GM18520 (cell line): ENCODE results near the gene PRDM15.

Experiments used
- ATAC-seq: cut with Tn5 transposase; IDR thresholded peaks from one replicate; pipeline ENCODE4 v1.9.1; 2021; ENCODE audit not compliant: unreplicated experiment

Gene PRDM15

DNA sequence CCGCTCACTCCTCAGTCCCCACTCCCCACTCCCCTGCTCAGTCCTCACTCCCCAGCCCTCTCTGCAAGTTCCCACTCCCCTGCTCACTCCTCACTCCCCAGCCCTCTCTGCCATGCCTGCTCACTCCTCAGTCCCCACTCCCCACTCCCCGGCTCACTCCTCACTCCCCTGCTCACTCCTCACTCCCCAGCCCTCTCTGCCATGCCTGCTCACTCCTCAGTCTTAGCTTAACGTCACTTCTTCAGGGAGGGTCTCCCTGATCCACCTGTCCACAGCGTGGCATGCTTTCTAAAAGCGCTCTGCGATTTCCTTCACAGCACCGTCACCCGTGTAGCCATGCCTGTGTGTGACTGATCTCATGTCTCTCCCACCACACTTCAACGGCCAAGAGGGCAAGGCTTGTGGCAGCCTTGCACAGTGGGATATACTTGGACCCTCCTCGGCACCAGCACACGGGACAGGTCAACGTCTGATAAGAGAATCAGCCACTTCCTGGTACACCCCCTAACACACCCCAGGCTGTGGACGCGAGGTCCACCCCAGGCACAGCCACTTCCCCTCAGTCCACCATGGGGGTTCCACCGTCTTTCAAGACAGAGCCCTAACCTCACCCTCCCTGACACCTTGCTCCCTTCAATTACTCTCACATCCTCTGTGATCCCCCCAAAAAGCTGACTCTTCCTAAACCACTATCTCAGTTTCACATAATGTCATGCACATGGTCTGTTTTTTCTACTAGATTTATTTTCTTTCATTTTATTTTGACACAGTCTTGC is 14.0 kb downstream of the PRDM15 start:
- ATAC-seq: peak; percentile 35

DNA sequence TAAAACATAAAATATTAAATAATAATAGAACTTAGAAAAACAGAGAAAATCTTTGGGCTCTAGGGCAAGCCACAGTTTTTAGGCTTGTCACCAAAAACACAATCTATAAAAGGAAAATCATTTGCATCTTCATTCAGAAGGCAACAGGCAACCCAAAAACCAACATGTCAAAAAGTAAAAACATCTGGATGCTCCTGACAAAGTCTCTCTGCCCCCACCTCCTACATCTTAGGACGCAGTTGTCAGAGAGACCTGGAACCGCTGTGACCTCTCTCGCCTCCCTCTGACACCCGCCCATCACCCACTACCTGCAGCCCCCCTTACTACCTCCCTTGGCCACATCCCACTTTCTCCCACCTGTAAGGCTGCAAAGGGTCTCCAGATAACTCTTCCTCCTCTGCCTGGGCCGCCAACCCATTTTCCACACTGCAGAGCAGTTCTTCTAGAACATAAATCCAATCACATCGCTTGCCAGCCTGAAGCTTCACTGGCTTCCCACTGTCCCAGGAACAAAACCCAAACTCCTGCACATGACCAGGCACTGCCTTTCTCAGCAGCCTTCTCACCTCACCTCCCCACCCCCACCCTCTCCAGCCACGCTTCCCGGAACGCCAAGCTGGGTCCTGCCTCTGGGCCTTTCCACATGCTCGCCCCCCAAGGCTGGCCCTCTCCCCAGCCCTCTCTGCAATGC is 14.7 kb downstream of the PRDM15 start:
- no peak for ATAC-seq

DNA sequence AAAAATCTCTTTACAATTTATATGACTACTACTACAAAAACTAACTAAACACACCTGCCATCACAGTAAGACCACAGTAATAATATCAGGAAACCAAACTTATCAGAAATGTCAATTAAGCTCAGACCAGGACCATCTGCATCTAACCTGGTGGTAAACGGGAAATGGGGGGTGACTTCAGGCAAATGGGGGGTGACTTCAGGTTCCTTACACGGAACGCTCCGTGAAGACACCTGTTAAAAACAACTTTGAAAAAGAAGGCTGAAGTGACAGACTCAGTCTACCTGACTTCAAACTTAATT is 15.8 kb downstream of the PRDM15 start:
- ATAC-seq: no peak

DNA sequence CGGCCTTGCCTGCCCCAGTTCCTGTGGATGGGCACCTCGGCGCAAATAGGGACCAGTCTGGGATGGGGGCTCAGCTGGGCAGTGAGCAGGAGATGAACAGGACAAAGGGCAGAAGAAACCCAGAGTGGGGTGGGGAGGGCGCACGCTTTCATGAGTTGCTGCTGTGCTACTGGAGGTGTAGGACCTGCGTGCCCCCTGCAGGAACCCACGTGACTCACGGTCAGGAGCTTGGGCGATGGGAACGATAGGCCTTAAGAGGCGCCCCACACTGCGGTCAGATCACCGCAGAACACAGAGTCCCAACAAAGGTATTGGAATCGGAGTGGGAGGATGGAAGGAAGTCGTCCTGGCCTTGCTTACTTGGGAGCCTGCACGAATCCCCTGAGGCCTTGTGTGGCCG is 17.2 kb downstream of the PRDM15 start:
- no peak for ATAC-seq

DNA sequence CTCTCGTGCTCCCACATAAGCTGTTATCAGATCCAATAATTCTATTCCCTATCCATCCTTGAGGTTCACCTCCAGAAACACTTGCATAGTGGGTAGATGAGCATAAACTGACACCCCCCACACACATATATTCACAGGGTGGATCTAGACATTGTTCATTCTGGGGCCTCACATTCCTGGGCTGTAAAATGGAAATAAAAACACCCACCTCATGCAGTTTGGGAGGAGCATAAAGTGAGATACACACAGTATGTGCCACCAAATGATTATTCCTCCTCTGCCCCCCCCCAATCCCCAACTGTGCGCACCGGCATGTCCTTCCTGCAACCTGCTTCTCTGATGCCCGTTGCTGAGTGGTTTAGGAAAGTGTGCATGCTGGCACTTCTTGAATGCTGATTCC is 17.9 kb downstream of the PRDM15 start:
- no peak for ATAC-seq

DNA sequence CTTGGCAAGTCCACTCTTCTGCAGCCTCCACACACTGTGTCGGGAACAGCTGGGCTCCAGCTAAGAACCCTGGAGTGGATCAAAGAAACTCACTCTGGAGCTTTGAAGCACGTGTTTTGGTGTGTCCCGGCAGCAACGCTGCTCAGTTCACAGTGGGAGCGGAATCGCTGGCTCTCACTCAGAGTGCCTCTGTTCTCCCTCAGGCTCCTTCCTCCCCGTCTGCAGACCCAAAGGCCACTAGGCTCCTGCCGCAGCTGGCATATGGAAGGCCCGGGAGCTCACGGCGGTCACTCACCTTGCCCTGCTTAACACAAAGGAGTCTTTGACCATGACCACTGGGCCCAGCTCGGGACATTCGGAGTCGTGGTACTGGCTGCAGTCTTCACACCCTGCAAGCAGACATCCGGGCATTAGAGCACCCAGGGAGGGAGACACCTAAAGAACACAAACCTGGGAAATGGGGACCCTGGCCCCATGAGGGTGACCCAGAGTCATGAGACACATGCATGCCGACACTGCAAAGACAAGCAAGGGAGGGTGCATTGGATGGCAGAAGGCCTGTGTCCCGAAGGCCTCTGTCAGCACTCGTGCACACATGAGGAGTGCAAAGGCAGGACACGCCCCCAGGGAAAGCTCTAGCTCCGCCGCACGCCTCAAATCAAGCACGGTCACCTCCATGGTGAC is 19.7 kb downstream of the PRDM15 start:
- ATAC-seq: no peak

DNA sequence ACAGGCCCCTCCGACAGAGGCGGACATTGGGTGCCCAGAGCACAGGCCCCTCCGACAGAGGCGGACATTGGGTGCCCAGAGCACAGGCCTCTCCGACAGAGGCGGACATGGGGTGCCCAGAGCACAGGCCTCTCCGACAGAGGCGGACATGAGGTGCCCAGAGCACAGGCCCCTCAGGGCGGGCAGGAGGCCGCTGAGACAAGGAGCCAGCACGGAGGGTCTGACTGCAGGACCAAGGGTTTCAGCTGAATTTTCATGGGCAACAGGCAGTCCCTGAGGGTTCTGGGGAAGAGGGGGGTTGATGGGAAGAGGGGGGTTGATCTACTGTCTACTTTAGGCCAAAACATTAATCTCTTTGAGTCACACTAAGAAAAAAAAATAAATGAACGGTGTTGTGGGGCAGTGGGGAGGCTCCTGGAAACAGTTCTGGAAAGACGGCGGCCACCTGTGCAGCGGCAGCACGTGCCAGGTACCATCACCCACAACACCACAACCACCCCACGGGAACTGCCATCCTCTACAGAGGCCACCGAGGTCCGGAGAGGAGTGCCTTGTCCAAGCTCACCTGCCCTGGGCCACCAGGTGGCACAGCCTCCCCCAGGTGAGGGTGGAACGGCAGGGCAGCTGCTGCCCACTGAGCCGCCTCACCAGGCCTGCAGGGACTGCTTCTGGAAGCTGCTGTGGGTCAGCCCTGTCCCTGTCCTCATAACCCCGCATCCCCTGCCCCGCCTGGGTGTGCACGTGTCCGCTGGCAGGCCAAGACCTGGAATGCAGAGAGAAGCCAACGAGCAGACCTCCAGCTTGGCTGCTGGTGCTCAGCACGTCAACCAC is 20.5 kb downstream of the PRDM15 start:
- ATAC-seq: no peak

DNA sequence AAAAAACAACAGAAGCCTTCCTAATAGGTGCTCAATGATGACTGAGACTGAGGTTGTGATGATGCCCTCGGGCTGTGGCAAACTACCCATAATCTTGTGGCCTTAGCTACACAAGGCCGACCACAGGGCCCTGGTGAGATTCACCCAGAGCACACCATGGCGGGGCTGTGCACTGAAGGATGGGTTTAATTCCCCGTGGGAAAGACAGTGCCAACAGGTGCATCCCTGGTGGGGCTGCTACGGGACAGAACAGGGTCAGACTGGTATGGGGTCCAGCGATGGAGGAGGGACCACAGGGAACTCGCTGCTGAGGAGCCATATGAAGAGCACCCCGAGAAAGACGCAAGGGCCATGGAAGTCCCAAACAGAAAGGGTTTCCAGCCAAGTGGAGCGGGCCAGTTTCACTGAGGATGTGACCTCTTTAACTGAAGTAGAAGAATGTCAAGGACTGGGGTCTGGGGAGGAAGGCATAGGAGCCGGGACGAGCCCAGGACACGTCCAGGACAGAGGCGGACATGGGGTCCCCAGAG is 21.3 kb downstream of the PRDM15 start:
- no peak for ATAC-seq

DNA sequence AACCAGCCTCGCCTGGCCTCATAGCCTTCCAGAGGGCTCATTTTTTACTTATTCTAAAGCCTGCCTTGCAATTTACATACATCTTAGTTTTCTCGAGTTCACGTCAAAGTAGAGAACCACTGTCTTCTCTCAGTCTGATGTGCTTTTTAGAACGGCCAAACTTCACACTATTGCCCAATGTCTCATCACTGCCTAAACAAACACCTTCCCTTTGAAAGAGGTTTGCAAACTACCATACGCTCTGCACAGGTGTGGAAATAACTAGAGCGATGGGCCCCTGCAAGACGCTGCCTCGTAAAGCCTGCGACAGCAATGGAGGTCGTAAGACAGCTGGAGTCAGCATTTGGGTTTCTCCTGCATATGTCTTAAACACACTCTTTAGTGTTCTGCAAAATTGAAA is 22.6 kb downstream of the PRDM15 start:
- no peak for ATAC-seq

DNA sequence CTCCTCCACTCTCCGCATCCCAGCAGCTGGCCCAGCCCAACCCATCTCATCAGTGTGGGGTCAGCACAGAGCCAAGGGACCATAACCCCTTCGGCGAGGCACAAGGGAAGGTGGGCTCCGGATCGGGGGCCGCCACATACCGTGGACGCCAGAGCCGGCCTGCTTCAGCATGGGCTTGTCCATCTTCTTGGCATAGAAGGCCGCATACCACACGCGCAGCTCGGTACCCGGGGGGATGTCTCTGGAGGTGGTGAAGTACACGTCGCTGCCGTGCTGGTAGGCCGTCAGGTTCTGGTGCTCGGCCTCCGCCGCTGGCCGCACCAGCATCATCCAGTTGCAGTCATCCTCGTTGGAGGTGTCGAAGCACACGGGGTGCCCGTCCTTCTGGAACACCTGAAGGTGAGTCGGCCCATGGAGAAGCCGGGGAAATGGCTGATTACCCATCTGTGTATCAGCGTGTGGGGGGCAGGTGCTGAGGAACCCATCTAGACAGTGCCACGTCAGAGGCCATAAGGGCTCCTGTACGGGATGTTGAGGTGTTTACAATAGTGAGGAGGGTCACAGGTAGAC is 24.6 kb downstream of the PRDM15 start:
- no peak for ATAC-seq

DNA sequence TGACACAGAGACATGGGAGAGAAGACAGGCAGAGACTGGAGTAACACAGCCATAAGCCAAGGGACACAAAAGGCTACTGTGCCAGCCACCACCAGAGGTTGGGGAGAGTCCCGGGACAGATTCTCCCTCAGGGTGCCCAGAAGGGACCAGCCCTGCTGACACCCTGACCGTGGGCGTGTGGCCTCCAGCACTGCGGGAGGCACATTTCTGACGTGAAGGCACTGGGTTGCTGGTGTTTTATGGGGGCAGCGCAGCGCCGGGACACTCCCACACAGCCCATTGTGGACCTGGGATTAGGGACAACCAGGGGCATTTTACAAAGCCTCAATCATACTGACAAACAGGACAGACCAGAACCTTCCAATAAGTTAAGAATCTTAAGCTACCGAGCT is 26.2 kb downstream of the PRDM15 start:
- no peak for ATAC-seq

DNA sequence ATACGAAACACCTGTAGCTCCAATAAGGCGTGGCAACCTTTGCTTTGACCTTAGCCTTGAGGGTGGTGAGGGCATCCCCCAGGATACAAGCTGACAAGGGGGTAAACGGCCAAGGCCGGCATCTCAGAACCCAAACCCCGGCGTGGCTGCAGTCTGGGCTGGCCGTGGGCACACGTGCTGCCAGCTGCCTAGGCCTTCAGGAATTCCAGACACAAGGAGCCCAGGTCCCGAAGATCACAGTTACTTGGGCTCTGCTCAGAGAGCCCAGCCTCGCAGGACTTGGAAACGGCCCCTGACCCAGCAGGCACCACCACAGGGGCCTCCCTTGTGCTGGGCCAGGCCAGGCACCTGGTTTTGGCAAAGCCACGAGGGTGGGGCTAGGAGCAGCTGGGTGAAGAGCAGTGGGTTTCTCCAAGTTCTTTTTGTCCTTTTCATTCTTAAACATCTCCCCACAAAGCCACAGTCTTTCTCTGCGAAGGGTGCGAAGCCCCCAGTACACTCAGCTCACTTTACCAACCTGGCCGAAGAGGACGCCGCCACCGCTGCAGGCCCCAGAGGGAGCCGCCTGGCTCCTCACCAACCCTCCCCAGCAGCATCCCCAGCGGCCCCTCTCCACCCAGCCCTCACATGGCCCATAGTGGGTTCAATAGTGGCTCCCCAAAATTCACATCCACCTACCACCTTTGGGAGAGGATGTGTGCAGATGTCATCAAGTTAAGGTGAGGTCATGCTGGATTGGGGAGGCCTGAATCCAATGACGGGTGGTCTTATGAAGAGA is 26.8 kb downstream of the PRDM15 start:
- no peak for ATAC-seq

DNA sequence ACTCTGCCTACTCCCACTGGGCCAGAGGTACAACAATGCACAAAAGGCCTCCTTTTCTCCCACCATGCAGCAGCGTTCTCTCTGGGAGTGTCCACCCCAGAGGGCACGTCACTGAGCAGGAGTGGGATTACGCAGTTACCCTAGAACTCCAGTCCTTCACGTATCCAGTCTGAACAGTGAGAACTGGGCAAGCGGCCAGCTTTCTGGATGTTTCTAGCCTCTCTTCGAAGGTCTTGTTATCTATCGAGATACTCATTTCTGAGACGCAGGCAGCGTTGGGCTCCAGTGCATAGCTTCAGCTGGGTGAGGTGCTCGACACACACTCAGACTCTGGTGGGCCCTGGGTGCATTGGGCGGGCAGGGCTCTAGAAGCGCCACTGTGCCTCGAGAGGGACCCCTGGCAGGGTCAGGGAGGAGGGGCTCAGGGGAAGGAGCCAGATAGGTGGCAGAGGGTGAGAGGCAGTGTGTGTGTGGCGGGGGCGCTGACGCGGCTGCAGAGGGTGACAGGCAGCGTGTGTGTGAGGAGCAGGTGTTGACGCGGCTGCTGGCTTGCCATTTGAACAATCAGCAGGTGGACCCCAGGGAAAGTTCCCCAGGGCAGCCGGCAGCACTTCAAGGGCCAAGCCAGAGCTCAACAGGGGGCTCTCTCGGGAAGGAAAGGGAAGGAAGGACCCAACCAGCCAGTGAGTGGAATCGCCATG is 27.9 kb downstream of the PRDM15 start:
- no peak for ATAC-seq

DNA sequence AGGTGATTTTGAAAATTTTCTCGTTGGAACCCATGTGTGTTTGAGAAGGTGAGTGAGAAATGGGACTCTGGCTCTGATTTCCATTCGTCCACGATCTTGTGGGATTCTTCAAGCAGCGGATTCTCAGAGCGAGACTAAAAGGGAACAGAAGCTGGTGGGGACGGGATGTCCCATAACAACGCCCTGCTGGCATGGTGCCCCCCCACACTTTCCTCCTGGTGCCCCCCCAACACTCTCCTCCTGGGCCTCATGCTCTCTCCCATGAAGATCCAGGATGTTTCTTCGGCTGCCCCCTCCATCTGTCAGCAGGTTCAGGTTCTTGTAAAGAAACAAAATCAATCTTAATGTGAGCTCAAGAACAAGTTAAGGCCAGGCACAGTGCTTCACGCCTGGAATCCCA is 29.1 kb downstream of the PRDM15 start:
- no peak for ATAC-seq

DNA sequence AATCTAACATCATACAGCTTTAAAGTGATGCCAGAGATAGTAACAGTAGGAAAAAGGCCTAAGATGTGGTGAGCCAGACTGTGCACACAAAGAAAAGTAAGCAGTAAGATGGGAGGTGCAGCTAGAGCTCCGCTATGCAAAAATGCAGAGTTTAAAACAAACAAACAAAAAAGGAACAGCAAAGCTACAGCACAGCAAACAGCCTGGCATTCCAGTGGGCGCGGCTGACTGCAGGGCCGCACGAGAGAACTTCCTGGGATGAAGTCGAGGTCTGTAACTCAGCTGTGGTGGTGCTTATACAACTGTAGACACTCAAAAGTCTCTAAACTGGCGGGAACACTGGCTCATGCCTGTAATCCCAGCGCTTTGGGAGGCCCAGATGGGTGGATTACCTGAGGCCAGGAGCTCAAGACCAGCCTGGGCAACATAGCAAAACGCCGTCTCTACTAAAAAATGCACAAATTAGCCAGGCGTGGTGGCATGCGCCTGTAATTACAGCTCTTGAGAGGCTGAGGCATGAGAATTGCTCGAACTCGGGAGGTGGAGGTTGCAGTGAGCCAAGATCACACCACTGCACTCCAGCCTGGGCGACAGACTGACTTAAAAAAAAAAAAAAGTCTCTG is 30.1 kb downstream of the PRDM15 start:
- no peak for ATAC-seq

DNA sequence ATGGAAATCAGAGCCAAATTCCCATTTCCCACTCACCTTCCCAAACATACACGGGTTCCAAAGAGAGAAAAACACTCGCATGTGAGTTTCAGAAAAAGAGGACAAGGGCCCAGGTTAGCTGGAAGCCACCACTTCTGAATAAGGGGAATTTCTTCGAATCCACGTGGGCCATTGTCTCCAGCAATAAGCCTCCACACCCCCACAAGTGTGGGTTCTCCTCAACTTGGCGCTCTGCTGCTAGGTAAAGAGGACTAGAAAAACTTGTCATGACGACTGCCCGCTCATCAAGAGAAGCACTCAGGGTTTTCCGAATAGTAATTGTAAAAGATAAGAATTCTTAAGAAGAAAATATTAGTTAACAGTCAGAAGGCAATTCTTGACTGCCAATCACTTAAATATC is 30.6 kb downstream of the PRDM15 start:
- ATAC-seq: no peak

DNA sequence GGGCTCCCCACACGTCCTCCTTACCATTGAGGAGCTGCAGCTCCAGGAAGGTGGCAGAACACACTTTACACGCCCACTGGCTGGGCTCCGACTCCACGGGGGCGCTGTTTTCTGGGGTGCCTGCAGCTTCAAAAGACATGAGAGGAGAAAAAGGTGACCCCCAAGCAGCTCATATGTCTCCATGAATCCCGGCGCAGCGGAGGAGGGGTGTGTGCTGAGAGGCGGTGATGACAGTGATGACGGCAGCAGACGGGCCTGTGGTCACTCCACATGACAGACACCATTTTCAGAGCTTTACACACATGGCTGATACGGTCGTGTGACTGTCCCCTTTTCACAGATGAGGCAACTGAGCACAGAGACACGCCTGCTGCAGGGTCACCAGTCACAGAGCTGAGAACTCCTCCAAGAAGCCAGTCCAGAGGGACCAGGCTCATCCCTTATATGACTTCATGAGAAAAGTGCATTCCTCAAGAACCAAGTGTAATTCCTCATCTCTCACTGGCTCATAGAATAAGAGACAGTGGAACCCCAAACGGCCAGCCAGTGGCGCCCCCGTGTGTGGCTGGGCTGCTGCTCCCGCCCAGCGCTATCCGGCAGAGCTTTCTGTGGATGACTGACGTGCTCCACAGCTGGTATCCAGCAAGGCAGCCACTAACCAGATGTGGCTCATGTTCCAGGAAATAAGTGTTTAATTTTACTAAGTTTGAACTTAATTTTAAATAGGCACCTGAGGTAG is 31.9 kb downstream of the PRDM15 start:
- no peak for ATAC-seq

DNA sequence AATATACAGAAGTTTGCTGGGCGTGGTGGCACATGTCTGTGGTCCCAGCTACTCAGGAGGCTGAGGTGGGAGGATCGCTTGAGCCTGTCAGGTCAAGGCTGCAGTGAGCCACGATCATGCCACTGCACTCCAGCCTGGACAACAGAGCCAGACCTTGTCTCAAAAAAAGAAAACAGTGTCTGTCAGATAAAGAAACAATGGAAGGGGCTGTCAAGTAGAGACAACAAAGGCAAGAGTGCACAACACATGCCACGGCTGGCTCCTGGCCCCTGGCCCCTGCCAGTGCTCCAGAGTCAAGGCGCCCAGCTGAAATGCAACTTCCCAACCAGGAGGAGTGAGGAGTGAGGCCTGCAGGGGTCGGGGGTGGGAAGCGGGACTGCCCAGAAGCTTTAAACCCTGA is 32.6 kb downstream of the PRDM15 start:
- no peak for ATAC-seq

DNA sequence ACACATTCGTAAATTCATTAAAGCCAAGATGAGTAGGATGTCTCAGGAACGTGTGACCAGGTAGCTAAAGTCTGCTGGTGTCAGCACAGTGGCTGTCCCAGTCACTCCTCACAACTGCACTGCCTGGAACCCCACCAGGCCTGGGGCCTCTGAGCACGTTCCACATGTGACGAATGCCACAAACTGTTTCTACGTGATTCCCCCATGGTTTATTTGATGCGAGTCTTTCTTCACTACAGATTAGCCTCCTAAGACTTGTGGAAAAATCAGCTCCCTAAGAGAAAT is 33.2 kb downstream of the PRDM15 start:
- ATAC-seq: no peak
